A673 (cell line): Measurements from ENCODE around the gene DTWD2.

Experiments
- EZH2 ChIP-seq: fragments of 200-600 bp; sonication (generic); IDR thresholded peaks from 2 replicates; pipeline ENCODE4 v1.6.1; 2017; ENCODE audit warnings: borderline replicate concordance, low read depth, mild to moderate bottlenecking, mixed read lengths, antibody characterized with exemption, low read length; ENCODE audit not compliant: poor library complexity, severe bottlenecking
- TF ChIP-seq, protein P1 (sequence below): fragments of 300-800, 200-600 bp; sonication (generic); conservative IDR thresholded peaks from 2 replicates; pipeline ENCODE4 v1.5.1; 2017; ENCODE audit warnings: low read depth, mild to moderate bottlenecking, antibody characterized with exemption, low read length, moderate library complexity, mixed read lengths

GRCh38 chr5:119037496-119038215 is 49.3 kb upstream of the DTWD2 start:
- no peak for TF ChIP-seq EZH2
- TF ChIP-seq, protein P1, sequence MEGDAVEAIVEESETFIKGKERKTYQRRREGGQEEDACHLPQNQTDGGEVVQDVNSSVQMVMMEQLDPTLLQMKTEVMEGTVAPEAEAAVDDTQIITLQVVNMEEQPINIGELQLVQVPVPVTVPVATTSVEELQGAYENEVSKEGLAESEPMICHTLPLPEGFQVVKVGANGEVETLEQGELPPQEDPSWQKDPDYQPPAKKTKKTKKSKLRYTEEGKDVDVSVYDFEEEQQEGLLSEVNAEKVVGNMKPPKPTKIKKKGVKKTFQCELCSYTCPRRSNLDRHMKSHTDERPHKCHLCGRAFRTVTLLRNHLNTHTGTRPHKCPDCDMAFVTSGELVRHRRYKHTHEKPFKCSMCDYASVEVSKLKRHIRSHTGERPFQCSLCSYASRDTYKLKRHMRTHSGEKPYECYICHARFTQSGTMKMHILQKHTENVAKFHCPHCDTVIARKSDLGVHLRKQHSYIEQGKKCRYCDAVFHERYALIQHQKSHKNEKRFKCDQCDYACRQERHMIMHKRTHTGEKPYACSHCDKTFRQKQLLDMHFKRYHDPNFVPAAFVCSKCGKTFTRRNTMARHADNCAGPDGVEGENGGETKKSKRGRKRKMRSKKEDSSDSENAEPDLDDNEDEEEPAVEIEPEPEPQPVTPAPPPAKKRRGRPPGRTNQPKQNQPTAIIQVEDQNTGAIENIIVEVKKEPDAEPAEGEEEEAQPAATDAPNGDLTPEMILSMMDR: no peak
